Endothelial cell of umbilical vein (primary cell): ENCODE results near the gene KIAA0232. TPM values are rescaled to one million over a fixed set of nuclear protein-coding genes. Genes with fewer than 3 reads are reported as not detected.
"Not testable (repeated sequence)": the region's sequence is repeated elsewhere in the genome, so short reads cannot be mapped to it uniquely, and the experiment has no call there.

ENCODE experiments used
- BruUV-seq: library from RNA; stranded (reverse); fragments of 400-500 nt; replicated peaks from 2 replicates; lab custom pipeline; 2021; lab: Mats Ljungman, UMichigan
- CTCF ChIA-PET: fragments of 300-600, 350-600 bp; sonication (Branson Sonifier 250); formaldehyde crosslinking; loops from one replicate; lab custom pipeline; 2021; ENCODE audit warnings: antibody characterized with exemption, inconsistent platforms; lab: Charles Lee
- POLR2A ChIA-PET: fragments of 300-600, 350-600 bp; sonication (Branson Sonifier 250); formaldehyde crosslinking; loops from one replicate; lab custom pipeline; 2021; ENCODE audit warnings: antibody characterized with exemption, inconsistent platforms; lab: Charles Lee
- DNase-seq: peaks from one replicate; pipeline ENCODE4 v3.0.0-alpha.2; 2011; ENCODE audit warnings: low read depth, low spot score
- FAIRE-seq: peaks from 2 replicates; lab custom pipeline; 2011; peaks lifted over from hg19 to GRCh38; lab: Jason Lieb, UNC
- H2AFZ ChIP-seq: 2 replicates; pipeline ENCODE4 v1.6.0; 2012; ENCODE audit warnings: low read depth, low read length, control low read depth, inconsistent platforms
- H3K27ac ChIP-seq: 2 replicates; pipeline ENCODE4 v1.5.1; 2011; ENCODE audit warnings: low read depth, mild to moderate bottlenecking, control low read depth, low read length, moderate library complexity; ENCODE audit not compliant: insufficient read depth
- H3K27me3 ChIP-seq, 2 experiments: 2 replicates each; pipeline versions ENCODE4 v1.6.0 to v1.6.1; 2011; ENCODE audit warnings: low read length in 2 of 2, mixed read lengths in 1 of 2; ENCODE audit not compliant: control insufficient read depth in 2 of 2, insufficient read depth in 2 of 2
- H3K36me3 ChIP-seq, 2 experiments: 2 replicates in 1 of 2; 3 replicates in 1 of 2; pipeline ENCODE4 v1.5.1; 2011; ENCODE audit warnings: low read length in 2 of 2, mild to moderate bottlenecking in 1 of 2, moderate library complexity in 1 of 2; ENCODE audit not compliant: control insufficient read depth in 2 of 2, insufficient read depth in 2 of 2; ENCODE audit errors: extremely low read depth in 1 of 2
- H3K4me1 ChIP-seq: 3 replicates; pipeline ENCODE4 v1.5.1; 2011; ENCODE audit warnings: mild to moderate bottlenecking, low read length; ENCODE audit not compliant: control insufficient read depth, insufficient read depth; ENCODE audit errors: extremely low read depth
- H3K4me2 ChIP-seq: 2 replicates; pipeline ENCODE4 v1.6.1; 2011; ENCODE audit warnings: low read length, control low read depth, mixed read lengths; ENCODE audit not compliant: insufficient read depth
- H3K4me3 ChIP-seq, 3 experiments: fragments of 200-600 bp in 1 of 3; sonication (generic), shearing (Covaris generic) in 1 of 3; replicated peaks in 1 of 3; 2 replicates each; pipeline ENCODE4 v1.5.1; 2011 to 2016; ENCODE audit warnings: control low read depth in 3 of 3, low read length in 3 of 3, mild to moderate bottlenecking in 2 of 3, inconsistent platforms in 1 of 3, low read depth in 1 of 3, moderate library complexity in 1 of 3; ENCODE audit not compliant: insufficient read depth in 1 of 3
- H3K79me2 ChIP-seq: 2 replicates; pipeline ENCODE4 v1.6.0; 2012; ENCODE audit warnings: low read length, inconsistent platforms; ENCODE audit not compliant: control insufficient read depth, insufficient read depth
- H3K9ac ChIP-seq: replicated peaks from 2 replicates; pipeline ENCODE3; 2011; ENCODE audit warnings: low read length, control low read depth; ENCODE audit not compliant: insufficient read depth; ENCODE audit errors: extremely low read depth
- H3K9me1 ChIP-seq: replicated peaks from 3 replicates; pipeline ENCODE4 v1.6.0; 2011; ENCODE audit warnings: mild to moderate bottlenecking, low read length; ENCODE audit not compliant: control insufficient read depth, insufficient read depth; ENCODE audit errors: extremely low read depth
- H3K9me3 ChIP-seq: replicated peaks from 2 replicates; pipeline ENCODE4 v1.5.1; 2012; ENCODE audit warnings: low read length, inconsistent platforms; ENCODE audit not compliant: control insufficient read depth, insufficient read depth
- H4K20me1 ChIP-seq: replicated peaks from 2 replicates; pipeline ENCODE3; 2011; ENCODE audit warnings: mild to moderate bottlenecking, low read length; ENCODE audit not compliant: control insufficient read depth, insufficient read depth; ENCODE audit errors: extremely low read depth
- JUN ChIP-seq: IDR thresholded peaks from 2 replicates; pipeline ENCODE4 v1.6.1; 2011; ENCODE audit warnings: borderline replicate concordance, low read depth; ENCODE audit not compliant: insufficient read length, insufficient read depth
- POLR2AphosphoS5 ChIP-seq: IDR thresholded peaks from 2 replicates; pipeline ENCODE4 v1.6.1; 2012; ENCODE audit warnings: low read depth, mild to moderate bottlenecking, control low read depth, low read length, moderate library complexity; ENCODE audit not compliant: insufficient read depth
- dilution Hi-C: fragments of 300-500 bp; cut with MboI; formaldehyde crosslinking; loops from one replicate; pipeline ENCODE4 v1.15.0; 2019; ENCODE audit warnings: low sequenced_read_pairs; ENCODE audit not compliant: extremely low pct_ligation_motif_present
- intact Hi-C: fragments of 100-400 bp; cut with micrococcal nuclease; formaldehyde crosslinking; loops from one replicate; pipeline ENCODE4 v1.10.0; 2022
- polyA plus RNA-seq, 4 experiments: library from polyadenylated mRNA; depleted of rRNA in 3 of 4; stranded (reverse) in 3 of 4; unstranded in 1 of 4; fragments of >200 nt; gene quantifications; 2 replicates each; pipeline versions ENCODE4 v1.2.1 to v1.2.3, GENCODE V29; 2011 to 2012; ENCODE audit warnings: missing spikeins in 1 of 4
- total RNA-seq: library from RNA; stranded (reverse); gene quantifications from 2 replicates; pipeline ENCODE4 v1.2.3, GENCODE V29; 2021

The KIAA0232 gene
- total and polyA plus RNA-seq, 2 donors (not counting 3 experiments of a cell fraction or from before 2014, with no cell fraction given) = 5.3 to 18.4 TPM

- H3K79me2 ChIP-seq = no peaks in the 10 kb centered on the region
- no TSS peak for BruUV-seq
- no peak for TF ChIP-seq POLR2AphosphoS5
- TF ChIP-seq JUN = no peak
- CTCF ChIA-PET = interaction anchor here (0.8 to 2.6 kb wide), 7 partner anchors 11 to 185 kb away, joined by 3 to 9 read pairs (median 3); partner anchors contain the start of gene TADA2B
- H3K4me2 ChIP-seq = no peak overlapping the region
- dilution Hi-C loops = no loop called here
- no peaks in the 10 kb centered on the region for H3K36me3 ChIP-seq
- H3K27ac ChIP-seq = no peak overlapping the region
- H3K9ac ChIP-seq = no peak overlapping the region
- POLR2A ChIA-PET = interaction anchor here (0.6 to 1.0 kb wide), 2 partner anchors 162 to 178 kb away, joined by 4 read pairs; partner anchors contain the start of gene GRPEL1
- no peaks in the 10 kb centered on the region for H3K9me3 ChIP-seq
- DNase-seq (no peak), FAIRE-seq (no peak)
- H3K4me1 ChIP-seq = peaks cover 16% of the 10 kb centered on the region
- H3K27me3 ChIP-seq = peaks cover 0 to 9% of the 10 kb centered on the region in 2 experiments
- no peak overlapping the region for H3K4me3 ChIP-seq
- no peaks in the 10 kb centered on the region for H3K9me1 ChIP-seq
- no peaks in the 10 kb centered on the region for H4K20me1 ChIP-seq
- intact Hi-C loops = loop anchor here (5.0 kb wide), 1 partner anchor 67 kb away; no protein-coding TSS in a partner anchor
- no peak overlapping the region for H2AFZ ChIP-seq
Measured at GRCh38 chr4:6905516-6906445, 123.3 kb downstream of the KIAA0232 start.

- BruUV-seq, H4K20me1 ChIP-seq, H3K27ac ChIP-seq, H3K79me2 ChIP-seq, H3K36me3 ChIP-seq, H3K9me3 ChIP-seq, H3K27me3 ChIP-seq, H3K9me1 ChIP-seq, H3K4me3 ChIP-seq, H3K9ac ChIP-seq, H2AFZ ChIP-seq, FAIRE-seq, dilution Hi-C loops, H3K4me2 ChIP-seq, DNase-seq: not testable (repeated sequence)
- CTCF ChIA-PET = interaction anchor here (0.8 to 2.6 kb wide), 6 partner anchors 13 to 186 kb away, joined by 3 to 9 read pairs (median 4); partner anchors contain the start of gene TADA2B
- peaks cover 16% of the 10 kb centered on the region for H3K4me1 ChIP-seq
- POLR2A ChIA-PET = interaction anchor here (0.6 to 1.0 kb wide), 2 partner anchors 161 to 177 kb away, joined by 4 read pairs; partner anchors contain the start of gene GRPEL1
- intact Hi-C loops = loop anchor here (5.0 kb wide), 1 partner anchor 66 kb away; no protein-coding TSS in a partner anchor
Measured at GRCh38 chr4:6906486-6906885, 124.0 kb downstream of the KIAA0232 start.
